Heart right ventricle (tissue), 16 donors: ENCODE data around the gene ABCB9. TPM values are rescaled to one million over a fixed set of nuclear protein-coding genes. Genes with fewer than 3 reads are reported as not detected.

Experiments
- ATAC-seq, 8 donors: fragments of 200-7000 bp; cut with Tn5 transposase; one replicate each; pipeline ENCODE4 v1.9.1; 2020; ENCODE audit warnings: mild to moderate bottlenecking in 8 of 8, moderate library complexity in 8 of 8, moderate number of reproducible peaks in 1 of 8
- DNase-seq, 2 donors: peaks; one replicate each; pipeline ENCODE4 v3.0.0-alpha.2; 2020
- H3K27ac ChIP-seq, 10 donors: fragments of 200-600 bp; sonication (generic) in 2 of 10; one replicate each; pipeline versions ENCODE4 v1.5.0 to v1.8.0; 2020 to 2022; ENCODE audit warnings: mild to moderate bottlenecking in 3 of 10
- H3K27me3 ChIP-seq, 7 donors: fragments of 200-600 bp; one replicate each; pipeline ENCODE4 v1.8.0; 2021 to 2022; ENCODE audit warnings: mild to moderate bottlenecking in 2 of 7
- H3K36me3 ChIP-seq, 9 donors: fragments of 200-600 bp; sonication (generic) in 1 of 9; one replicate each; pipeline versions ENCODE4 v1.5.0 to v1.8.0; 2020 to 2022; ENCODE audit warnings: mild to moderate bottlenecking in 2 of 9
- H3K4me1 ChIP-seq, 9 donors: fragments of 200-600 bp; sonication (generic) in 1 of 9; one replicate each; pipeline versions ENCODE4 v1.5.0 to v1.8.0; 2020 to 2022; ENCODE audit warnings: mild to moderate bottlenecking in 4 of 9
- H3K4me3 ChIP-seq, 10 donors: fragments of 200-600 bp; sonication (generic) in 2 of 10; one replicate each; pipeline versions ENCODE4 v1.5.0 to v1.8.0; 2020 to 2022; ENCODE audit warnings: mild to moderate bottlenecking in 7 of 10, moderate library complexity in 2 of 10
- H3K9me3 ChIP-seq, 11 donors: fragments of 200-600 bp in 10 of 11; sonication (generic) in 2 of 11; one replicate each; pipeline versions ENCODE4 v1.5.0 to v1.8.0; 2013 to 2022; ENCODE audit warnings: mild to moderate bottlenecking in 2 of 11, control low read depth in 1 of 11, moderate library complexity in 1 of 11
- CTCF ChIP-seq, 9 donors: fragments of 200-600 bp; sonication (generic) in 2 of 9; IDR thresholded peaks; one replicate each; pipeline versions ENCODE4 v1.5.0 to v1.8.0; 2021 to 2022; ENCODE audit warnings: antibody characterized with exemption in 9 of 9, mild to moderate bottlenecking in 5 of 9, moderate library complexity in 1 of 9
- WGBS, 2 donors: extraction: QIAGEN DNeasy Blood & Tissue Kit; methylation state at CpG; one replicate each; pipeline ENCODE4 v1.1.7; 2013; ENCODE audit warnings: inconsistent platforms in 1 of 2; 5-methylcytosine and 5-hydroxymethylcytosine counted together
- intact Hi-C, 10 donors: fragments of 100-400 bp; cut with DNase I; formaldehyde crosslinking; loops; one replicate each; pipeline versions ENCODE4 v1.11.1 to v1.14.2; 2022
- polyA plus RNA-seq, 2 donors: library from polyadenylated mRNA; stranded (reverse); fragments of 200-250 nt; gene quantifications; one replicate each; pipeline ENCODE4 v1.2.3, GENCODE V29; 2013
- total RNA-seq, 10 donors: library from RNA; stranded (reverse); fragmentation: NEBNext Ultra II Directional in 3 of 10; extraction: Animal tissue kit (Norgen Biotek cat#: 25700) in 3 of 10; gene quantifications; one replicate each; pipeline versions ENCODE4 v1.2.1 to v1.2.4, GENCODE V29; 2021 to 2023
- donor health status: Arrhythmogenic right ventricular cardiomyopathy.
- donor health status: ischemic (EF 13 %, LVEDD 7.1; RV severe dilation, severe dysfunction).
- donor health status: healthy with polysubstance abuse.
- donor health status: DM: no; HTN: yes; CAD: no.
- donor health status: DM: no; HTN: no; CAD: no.
- donor health status: ischemic (EF 25% LVEDD 6.9; RV normal size, moderate dysfunction).
- donor health status: ischemic (EF 25% LVEDD 5.7; RV mildly dilated, moderate dysfunction).
- donor health status: healthy.
- donor health status: DM: yes; HTN: yes; CAD: no.
- donor health status: Ischemic cardiomyopathy.
- donor health status: ischemic (EF 35%, LVEDD 5.7; RV mildly dilated, moderate dysfunction).
- donor health status: nonischemic (EF 11% LVEDD 7.7; RV severe dilation, severe dysfunction).
- donor health status: DM: yes; HTN: yes; CAD: no.
- donor health status: PGD.
- donor health status: ischemic (EF 29% LVEDD 5.4; RV normal size, mild dysfunction).
- donor health status: nonischemic (EF 23%, LVEDD 6.1; RV moderate dilation, normal function).

ABCB9 gene
- total and polyA plus RNA-seq, 12 donors = 1.9 to 6.0 (median 4.5) TPM

DNA sequence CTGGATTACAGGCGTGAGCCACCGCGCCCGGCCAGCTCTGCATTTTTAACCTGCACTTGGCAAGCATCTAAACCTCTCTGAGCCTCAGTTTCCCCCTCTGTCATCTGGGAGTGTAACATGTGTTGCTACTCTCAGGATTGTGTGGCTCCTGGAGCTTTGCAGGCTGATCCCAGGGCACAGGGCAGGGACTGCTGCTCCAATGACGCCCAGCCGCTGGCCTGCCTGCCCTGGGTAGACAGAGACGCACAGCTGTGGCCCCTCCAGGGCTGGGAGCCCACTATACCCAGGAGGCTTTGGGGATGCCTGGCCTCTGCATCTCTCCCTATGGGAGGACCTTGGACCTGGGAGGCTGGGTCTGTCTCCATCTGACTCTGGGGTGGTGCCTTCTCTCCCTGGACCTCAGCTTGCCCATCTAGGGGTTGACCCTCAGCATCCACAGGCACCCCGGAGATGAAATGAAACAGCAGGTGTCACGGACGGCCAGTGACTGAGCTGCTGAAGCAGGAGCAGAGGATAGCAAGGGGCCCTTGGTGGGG, 27.9 kb upstream of the ABCB9 start:
- DNase-seq (no peak), ATAC-seq (no peak)
- H3K9me3 ChIP-seq = no peaks in the 10 kb centered on the region
- peaks cover 0 to 93% (median 6%) of the 10 kb centered on the region in 9 donors for H3K36me3 ChIP-seq
- peaks cover 0 to 15% (median 9%) of the 10 kb centered on the region in 9 donors for H3K4me1 ChIP-seq
- no peak for TF ChIP-seq CTCF (IDR thresholded peaks at IDR 0.05)
- H3K27ac ChIP-seq = no peak overlapping the region
- intact Hi-C loops = no loop called here
- no peak overlapping the region for H3K4me3 ChIP-seq
- H3K27me3 ChIP-seq = no peaks in the 10 kb centered on the region
- WGBS, 2 donors = 95% methylated on average over 10 of the region's 10 CpGs

- ATAC-seq (no peak), DNase-seq (no peak)
- H3K4me3 ChIP-seq = no peak overlapping the region
- H3K27ac ChIP-seq = no peak overlapping the region
- no peak for TF ChIP-seq CTCF (IDR thresholded peaks at IDR 0.05)
- H3K9me3 ChIP-seq = no peaks in the 10 kb centered on the region
- H3K27me3 ChIP-seq = no peaks in the 10 kb centered on the region
- peaks cover 0 to 96% (median 8%) of the 10 kb centered on the region in 9 donors for H3K36me3 ChIP-seq
- H3K4me1 ChIP-seq = peaks cover 0 to 15% (median 9%) of the 10 kb centered on the region in 9 donors
- 80 to 81% methylated on average over 19 of the region's 19 CpGs for WGBS, 2 donors
- intact Hi-C loops = no loop called here
Observed at GRCh38 chr12:122992386-122992785, 26.1 kb upstream of the ABCB9 start.

DNA sequence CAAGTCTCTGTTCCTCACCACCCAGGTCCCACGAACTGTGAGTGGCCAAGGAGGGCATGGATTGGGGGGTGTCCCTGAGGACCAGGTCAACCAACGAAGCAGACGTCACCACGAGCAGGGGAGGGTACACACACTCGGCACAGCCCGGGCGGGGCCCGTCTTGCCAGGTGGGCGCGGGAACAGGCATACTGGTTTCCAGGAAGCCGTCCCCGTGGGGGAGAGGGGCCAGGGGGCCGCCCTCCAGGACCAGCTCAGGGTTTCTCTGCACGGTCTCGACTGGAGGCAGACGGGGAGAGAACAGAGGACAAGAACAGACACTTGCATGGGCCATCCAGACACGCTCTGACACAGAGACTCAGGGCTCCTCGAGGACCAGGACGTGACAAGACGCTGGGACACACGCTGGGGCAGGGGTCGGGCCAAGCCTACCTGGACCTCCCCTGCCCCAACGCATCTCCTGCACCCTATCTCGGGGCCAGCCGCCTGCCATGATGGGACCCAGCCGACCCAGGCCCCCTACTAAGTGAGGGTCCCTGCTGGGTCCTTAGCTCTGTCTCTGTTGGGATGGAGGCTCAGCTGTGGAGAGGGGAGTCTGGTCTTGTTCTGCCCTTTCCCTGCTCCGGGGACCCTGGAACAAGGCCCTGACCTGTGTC, 25.5 kb upstream of the ABCB9 start:
- TF ChIP-seq CTCF (IDR thresholded peaks at IDR 0.05) = no peak

GRCh38 chr12:122990961-122991622, 24.8 kb upstream of the ABCB9 start:
- TF ChIP-seq CTCF (IDR thresholded peaks at IDR 0.05) = no peak
- ATAC-seq (no peak), DNase-seq (no peak)
- intact Hi-C loops = no loop called here
- Histone ChIP-seq H3K27ac (no peak overlapping the region), H3K27me3 (no peaks in the 10 kb centered on the region), H3K4me3 (no peak overlapping the region), H3K36me3 (peaks cover 0 to 96% (median 10%) of the 10 kb centered on the region in 9 donors), H3K4me1 (peaks cover 0 to 9% (median 6%) of the 10 kb centered on the region in 9 donors), H3K9me3 (no peaks in the 10 kb centered on the region)
- 94 to 95% methylated on average over 13 of the region's 13 CpGs for WGBS, 2 donors

More for the DNA sequence above, 25.5 kb upstream of the ABCB9 start:
- Histone ChIP-seq H3K9me3 (no peaks in the 10 kb centered on the region), H3K27me3 (no peaks in the 10 kb centered on the region), H3K4me3 (no peak overlapping the region), H3K36me3 (peaks cover 0 to 96% (median 10%) of the 10 kb centered on the region in 9 donors), H3K27ac (no peak overlapping the region), H3K4me1 (peaks cover 0 to 15% (median 9%) of the 10 kb centered on the region in 9 donors)
- WGBS, 2 donors = 85 to 91% methylated on average over 27 of the region's 27 CpGs
- intact Hi-C loops = no loop called here
- no peak for ATAC-seq
- DNase-seq = no peak
